HepG2 (cell line): ENCODE results near the gene ARMCX1. TPM values are rescaled to one million over a fixed set of nuclear protein-coding genes. Genes with fewer than 3 reads are reported as not detected.
A peak's percentile ranks its signal among the peaks of the same experiment; 100 is the strongest.
"Not testable (repeated sequence)": the region's sequence is repeated elsewhere in the genome, so short reads cannot be mapped to it uniquely, and the experiment has no call there.

Experiments
- ATAC-seq: fragments of 200-7000 bp; cut with Tn5 transposase; 3 replicates; pipeline ENCODE4 v1.9.1; 2020; ENCODE audit warnings: mild to moderate bottlenecking, moderate library complexity
- BruUV-seq: library from RNA; stranded (reverse); fragments of 400-500 nt; replicated peaks from 2 replicates; lab custom pipeline; 2021; lab: Mats Ljungman, UMichigan
- CTCF ChIA-PET: fragments of 300-600 bp; formaldehyde crosslinking; extraction: SDS; loops from one replicate; lab custom pipeline; 2021; ENCODE audit warnings: low total read pairs, inconsistent platforms, low intra/inter-chr PET ratio; lab: Yijun Ruan, JAX
- POLR2A ChIA-PET: fragments of 350-600 bp; sonication (Branson Sonifier 250); formaldehyde crosslinking; loops from one replicate; lab custom pipeline; 2020; ENCODE audit warnings: antibody characterized with exemption, inconsistent platforms; lab: Yijun Ruan, JAX
- DNase-seq: peaks from one replicate; pipeline ENCODE4 v3.0.0-alpha.2; 2015; ENCODE audit warnings: low spot score
- FAIRE-seq: peaks from 3 replicates; lab custom pipeline; 2011; peaks lifted over from hg19 to GRCh38; lab: Jason Lieb, UNC
- H2AFZ ChIP-seq: one replicate; pipeline ENCODE4 v1.6.1; 2011; ENCODE audit warnings: low read length, inconsistent platforms
- H3K27ac ChIP-seq: fragments of 300-600 bp; 3 replicates; pipeline ENCODE4 v1.8.0; 2011; ENCODE audit warnings: mixed run types, mild to moderate bottlenecking, mixed read lengths, low read length, inconsistent platforms; ENCODE audit not compliant: insufficient read depth; ENCODE audit errors: extremely low read length
- H3K27me3 ChIP-seq, 2 experiments: fragments of 200-600 bp in 1 of 2; 2 replicates in 1 of 2; 3 replicates in 1 of 2; pipeline versions ENCODE4 v1.6.0 to v1.8.0; 2011; ENCODE audit warnings: low read length in 2 of 2, mild to moderate bottlenecking in 2 of 2, moderate library complexity in 2 of 2, inconsistent platforms in 1 of 2; ENCODE audit not compliant: insufficient read depth in 2 of 2, control insufficient read depth in 1 of 2
- H3K36me3 ChIP-seq, 2 experiments: fragments of 200-600 bp in 1 of 2; replicated peaks in 1 of 2; 2 replicates in 1 of 2; 3 replicates in 1 of 2; pipeline versions ENCODE4 v1.5.1 to v1.8.0; 2011; ENCODE audit warnings: low read length in 2 of 2, inconsistent platforms in 1 of 2; ENCODE audit not compliant: insufficient read depth in 2 of 2, control insufficient read depth in 1 of 2
- H3K4me1 ChIP-seq: 2 replicates; pipeline ENCODE4 v1.5.1; 2012; ENCODE audit warnings: low read length, inconsistent platforms; ENCODE audit not compliant: insufficient read depth
- H3K4me2 ChIP-seq: 2 replicates; pipeline ENCODE4 v1.6.0; 2011; ENCODE audit warnings: low read depth, low read length, inconsistent platforms
- H3K4me3 ChIP-seq, 3 experiments: fragments of 200-600 bp in 1 of 3; sonication (generic), shearing (Covaris generic) in 1 of 3; replicated peaks in 1 of 3; 2 replicates each; pipeline ENCODE4 v1.5.1; 2011 to 2016; ENCODE audit warnings: low read length in 3 of 3, inconsistent platforms in 2 of 3, low read depth in 2 of 3, mild to moderate bottlenecking in 2 of 3, control low read depth in 1 of 3, mixed read lengths in 1 of 3; ENCODE audit not compliant: insufficient read depth in 1 of 3
- H3K79me2 ChIP-seq: one replicate; pipeline ENCODE4 v1.6.1; 2011; ENCODE audit warnings: low read length, inconsistent platforms; ENCODE audit not compliant: insufficient read depth
- H3K9ac ChIP-seq: 2 replicates; pipeline ENCODE4 v1.6.0; 2011; ENCODE audit warnings: mild to moderate bottlenecking, low read depth, low read length, inconsistent platforms; ENCODE audit not compliant: insufficient read depth
- H3K9me3 ChIP-seq: 2 replicates; pipeline ENCODE4 v1.5.1; 2012; ENCODE audit warnings: mild to moderate bottlenecking, low read length
- H4K20me1 ChIP-seq: 2 replicates; pipeline ENCODE4 v1.6.0; 2011; ENCODE audit warnings: inconsistent platforms, mild to moderate bottlenecking, low read length, moderate library complexity; ENCODE audit not compliant: insufficient read depth
- HNRNPH1 ChIP-seq: fragments of 200-400 bp; formaldehyde crosslinking; optimal IDR thresholded peaks from 2 replicates; pipeline ENCODE3; 2017; ENCODE audit warnings: mild to moderate bottlenecking, low read depth, low read length
- MIXL1 ChIP-seq: IDR thresholded peaks from 2 replicates; pipeline ENCODE4 v1.6.1; 2016
- MLLT10 ChIP-seq: sonication (generic); formaldehyde crosslinking; IDR thresholded peaks from 2 replicates; pipeline ENCODE4 v1.4.0; 2020; ENCODE audit warnings: missing genetic modification reagents
- NR1H2 ChIP-seq: sonication (generic); formaldehyde crosslinking; IDR thresholded peaks from 2 replicates; pipeline ENCODE4 v1.8.1; 2022; ENCODE audit warnings: low read depth, missing genetic modification reagents, borderline replicate concordance
- SATB2 ChIP-seq: sonication (generic); formaldehyde crosslinking; IDR thresholded peaks from 2 replicates; pipeline ENCODE4 v1.5.0; 2020; ENCODE audit warnings: missing genetic modification reagents
- STAG1 ChIP-seq: sonication (generic); formaldehyde crosslinking; IDR thresholded peaks from 2 replicates; pipeline ENCODE4 v1.4.0; 2020; ENCODE audit warnings: missing genetic modification reagents
- THAP11 ChIP-seq: IDR thresholded peaks from 2 replicates; pipeline ENCODE4 v1.6.1; 2016; ENCODE audit warnings: missing biosample characterization, missing genetic modification reagents
- ZNF354B ChIP-seq: sonication (generic); formaldehyde crosslinking; IDR thresholded peaks from 2 replicates; pipeline ENCODE4 v1.8.0; 2022; ENCODE audit warnings: mild to moderate bottlenecking, missing genetic modification reagents
- ZNF510 ChIP-seq: sonication (generic); formaldehyde crosslinking; IDR thresholded peaks from 2 replicates; pipeline ENCODE4 v1.4.0; 2020; ENCODE audit warnings: low read depth, mild to moderate bottlenecking, missing genetic modification reagents
- ZNF557 ChIP-seq: sonication (generic); formaldehyde crosslinking; IDR thresholded peaks from 2 replicates; pipeline ENCODE4 v1.4.0; 2020; ENCODE audit warnings: missing genetic modification reagents
- ZNF775 ChIP-seq: sonication (generic); formaldehyde crosslinking; IDR thresholded peaks from 2 replicates; pipeline ENCODE4 v1.4.0; 2020; ENCODE audit warnings: missing genetic modification reagents, mild to moderate bottlenecking, moderate library complexity, borderline replicate concordance
- ZNF790 ChIP-seq: sonication (generic); formaldehyde crosslinking; IDR thresholded peaks from 2 replicates; pipeline ENCODE4 v1.8.0; 2022; ENCODE audit warnings: missing genetic modification reagents, mild to moderate bottlenecking, borderline replicate concordance
- WGBS: methylation state at CpG from one replicate; pipeline ENCODE4 v1.1.6; 2017; ENCODE audit warnings: low lambda C conversion rate; 5-methylcytosine and 5-hydroxymethylcytosine counted together
- in situ Hi-C: cut with HindIII; loops from 2 replicates; pipeline ENCODE4 v1.10.0; 2017; ENCODE audit warnings: low pct_unique_long_range_greater_than_20kb; ENCODE audit not compliant: extremely low pct_ligation_motif_present
- intact Hi-C: fragments of 100-400 bp; cut with micrococcal nuclease; formaldehyde crosslinking; loops from one replicate; pipeline ENCODE4 v1.10.0; 2022; ENCODE audit not compliant: unreplicated experiment
- polyA plus RNA-seq, 8 experiments: library from polyadenylated mRNA; depleted of rRNA in 3 of 8; stranded (reverse) in 7 of 8; unstranded in 1 of 8; fragments of >200 nt; fragmentation: Illumina TruSeq in 4 of 8; extraction: Trizol in 4 of 8; gene quantifications; 2 replicates each; pipeline versions ENCODE4 v1.2.1 to v1.2.3, GENCODE V29; 2011 to 2016; ENCODE audit warnings: low read depth in 4 of 8, missing spikeins in 1 of 8, mixed read lengths in 1 of 8; ENCODE audit not compliant: insufficient read depth in 1 of 8
- total RNA-seq, 5 experiments: library from RNA; depleted of rRNA; stranded (reverse); fragments of >200 nt; fragmentation: Illumina TruSeq; extraction: Trizol; gene quantifications; 2 replicates each; pipeline ENCODE4 v1.2.3, GENCODE V29; 2016; ENCODE audit warnings: low read depth in 1 of 5
- TF ChIP-seq, protein P1 (sequence below): IDR thresholded peaks from 2 replicates; pipeline ENCODE4 v1.6.1; 2016
- TF ChIP-seq, protein P2 (sequence below): sonication (generic); formaldehyde crosslinking; IDR thresholded peaks from 2 replicates; pipeline ENCODE4 v1.5.0; 2020; ENCODE audit warnings: mild to moderate bottlenecking, missing genetic modification reagents, moderate library complexity
- TF ChIP-seq, protein P3 (sequence below): sonication (generic); formaldehyde crosslinking; IDR thresholded peaks from 2 replicates; pipeline ENCODE4 v1.8.0; 2022; ENCODE audit warnings: mild to moderate bottlenecking, missing genetic modification reagents, moderate library complexity

Gene ARMCX1
- total and polyA plus RNA-seq, 2 of the 13 experiments (the other 11 are each of a cell fraction or from before 2014, with no cell fraction given), result not detected

GRCh38 chrX:101595739-101596419 lies 45.5 kb downstream of the ARMCX1 start:
- CTCF ChIA-PET, result interaction anchor here (0.6 to 1.1 kb wide), 2 partner anchors 163 to 204 kb away, joined by 4 read pairs; no protein-coding TSS in a partner anchor
- no peaks in the 10 kb centered on the region for H3K4me1 ChIP-seq
- no peak overlapping the region for H3K4me2 ChIP-seq
- peak; percentile 17 for DNase-seq
- peak; percentile 64 for FAIRE-seq
- no peak overlapping the region for H3K4me3 ChIP-seq
- WGBS, result 3% methylated on average over 5 of the region's 5 CpGs
- TF ChIP-seq SATB2 (CRISPR knock-in tag) (no peak), ZNF510 (CRISPR knock-in tag) (no peak), MIXL1 (CRISPR knock-in tag) (no peak), ZNF775 (CRISPR knock-in tag) (no peak), ZNF557 (CRISPR knock-in tag) (no peak), ZNF790 (CRISPR knock-in tag) (no peak), NR1H2 (no peak), HNRNPH1 (no peak), THAP11 (CRISPR knock-in tag) (no peak), MLLT10 (CRISPR knock-in tag) (no peak), ZNF354B (CRISPR knock-in tag) (no peak), STAG1 (peak; percentile 66)
- TF ChIP-seq, protein P1, sequence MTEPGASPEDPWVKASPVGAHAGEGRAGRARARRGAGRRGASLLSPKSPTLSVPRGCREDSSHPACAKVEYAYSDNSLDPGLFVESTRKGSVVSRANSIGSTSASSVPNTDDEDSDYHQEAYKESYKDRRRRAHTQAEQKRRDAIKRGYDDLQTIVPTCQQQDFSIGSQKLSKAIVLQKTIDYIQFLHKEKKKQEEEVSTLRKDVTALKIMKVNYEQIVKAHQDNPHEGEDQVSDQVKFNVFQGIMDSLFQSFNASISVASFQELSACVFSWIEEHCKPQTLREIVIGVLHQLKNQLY, result no peak
- TF ChIP-seq, protein P2, sequence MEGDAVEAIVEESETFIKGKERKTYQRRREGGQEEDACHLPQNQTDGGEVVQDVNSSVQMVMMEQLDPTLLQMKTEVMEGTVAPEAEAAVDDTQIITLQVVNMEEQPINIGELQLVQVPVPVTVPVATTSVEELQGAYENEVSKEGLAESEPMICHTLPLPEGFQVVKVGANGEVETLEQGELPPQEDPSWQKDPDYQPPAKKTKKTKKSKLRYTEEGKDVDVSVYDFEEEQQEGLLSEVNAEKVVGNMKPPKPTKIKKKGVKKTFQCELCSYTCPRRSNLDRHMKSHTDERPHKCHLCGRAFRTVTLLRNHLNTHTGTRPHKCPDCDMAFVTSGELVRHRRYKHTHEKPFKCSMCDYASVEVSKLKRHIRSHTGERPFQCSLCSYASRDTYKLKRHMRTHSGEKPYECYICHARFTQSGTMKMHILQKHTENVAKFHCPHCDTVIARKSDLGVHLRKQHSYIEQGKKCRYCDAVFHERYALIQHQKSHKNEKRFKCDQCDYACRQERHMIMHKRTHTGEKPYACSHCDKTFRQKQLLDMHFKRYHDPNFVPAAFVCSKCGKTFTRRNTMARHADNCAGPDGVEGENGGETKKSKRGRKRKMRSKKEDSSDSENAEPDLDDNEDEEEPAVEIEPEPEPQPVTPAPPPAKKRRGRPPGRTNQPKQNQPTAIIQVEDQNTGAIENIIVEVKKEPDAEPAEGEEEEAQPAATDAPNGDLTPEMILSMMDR (CRISPR knock-in tag), result peak; percentile 61
- TF ChIP-seq, protein P3, sequence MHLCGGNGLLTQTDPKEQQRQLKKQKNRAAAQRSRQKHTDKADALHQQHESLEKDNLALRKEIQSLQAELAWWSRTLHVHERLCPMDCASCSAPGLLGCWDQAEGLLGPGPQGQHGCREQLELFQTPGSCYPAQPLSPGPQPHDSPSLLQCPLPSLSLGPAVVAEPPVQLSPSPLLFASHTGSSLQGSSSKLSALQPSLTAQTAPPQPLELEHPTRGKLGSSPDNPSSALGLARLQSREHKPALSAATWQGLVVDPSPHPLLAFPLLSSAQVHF (CRISPR knock-in tag), result no peak
- H3K36me3 ChIP-seq, result no peaks in the 10 kb centered on the region
- H3K27me3 ChIP-seq, result no peaks in the 10 kb centered on the region
- intact Hi-C loops, result loop anchor here (5.0 kb wide), 2 partner anchors 161 to 201 kb away; no protein-coding TSS in a partner anchor
- BruUV-seq, result no TSS peak
- in situ Hi-C loops, result no loop called here
- no peaks in the 10 kb centered on the region for H3K79me2 ChIP-seq
- H3K9ac ChIP-seq, result no peak overlapping the region
- POLR2A ChIA-PET, result no interaction called here
- H3K27ac ChIP-seq, result no peak overlapping the region
- ATAC-seq, result peak; percentile 63
- H4K20me1 ChIP-seq, result no peaks in the 10 kb centered on the region
- H3K9me3 ChIP-seq, result no peaks in the 10 kb centered on the region
- H2AFZ ChIP-seq, result no peak overlapping the region

DNA sequence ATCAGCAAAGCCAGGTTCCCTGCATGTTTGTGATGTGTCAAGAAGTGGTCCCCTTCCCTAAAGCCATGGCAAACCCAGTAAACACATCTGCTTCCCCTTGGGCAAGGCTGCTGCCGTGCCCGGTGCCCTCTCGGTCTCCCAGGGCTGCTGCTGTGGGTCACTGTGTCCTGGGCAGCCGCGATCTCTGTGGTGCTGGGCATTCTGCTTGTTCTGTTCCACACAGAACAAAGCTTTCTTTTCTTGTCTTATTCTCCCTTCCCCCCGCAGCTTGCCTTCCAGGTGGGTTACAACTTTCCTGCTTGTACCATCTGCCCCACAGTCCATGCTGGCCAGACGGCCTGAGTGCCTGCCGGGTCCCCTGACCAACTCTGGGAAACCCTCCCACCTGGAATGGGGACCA lies 49.2 kb downstream of the ARMCX1 start:
- H3K4me3 ChIP-seq, CTCF ChIA-PET, H3K36me3 ChIP-seq, H3K27ac ChIP-seq, BruUV-seq, H3K27me3 ChIP-seq, POLR2A ChIA-PET, ATAC-seq, H4K20me1 ChIP-seq, in situ Hi-C loops, FAIRE-seq, H3K9me3 ChIP-seq, H3K9ac ChIP-seq, H3K79me2 ChIP-seq, DNase-seq, H3K4me1 ChIP-seq, H2AFZ ChIP-seq, H3K4me2 ChIP-seq: not testable (repeated sequence)
- 50% methylated on average over 6 of the region's 8 CpGs for WGBS
- intact Hi-C loops, result loop anchor here (5.0 kb wide), 2 partner anchors 158 to 198 kb away; no protein-coding TSS in a partner anchor
